Lower leg skin (tissue), 3 donors: Measurements from ENCODE around the gene RUNX3.

Experiments used
- CTCF ChIP-seq, 3 donors: fragments of 450-650 bp; IDR thresholded peaks; one replicate each; pipeline ENCODE4 v1.5.1; 2016; ENCODE audit warnings: antibody characterized with exemption in 3 of 3, mild to moderate bottlenecking in 3 of 3, moderate library complexity in 2 of 3
- POLR2A ChIP-seq, 2 donors: fragments of 450-650 bp; IDR thresholded peaks; one replicate each; pipeline ENCODE4 v1.6.1; 2016 to 2017; ENCODE audit warnings: antibody characterized with exemption in 2 of 2, mild to moderate bottlenecking in 1 of 2, moderate library complexity in 1 of 2

- TF ChIP-seq POLR2A (IDR thresholded peaks at IDR 0.05), result no peak
- TF ChIP-seq CTCF (IDR thresholded peaks at IDR 0.05), result no peak
These were observed 17.0 kb upstream of the RUNX3 start for GRCh38 chr1:24946861-24947658.
